Mesendoderm (in vitro differentiated cells): Measurements from ENCODE around the gene LY6G5B.

ENCODE experiments used
- DNase-seq: peaks from one replicate; pipeline ENCODE4 v3.0.0; 2013
- H2AK5ac ChIP-seq: 2 replicates; pipeline ENCODE4 v1.6.1; 2013; ENCODE audit warnings: low read length, inconsistent platforms
- H2BK120ac ChIP-seq: 2 replicates; pipeline ENCODE4 v1.6.1; 2013; ENCODE audit warnings: low read depth, mild to moderate bottlenecking, low read length, moderate library complexity, mixed read lengths
- H2BK15ac ChIP-seq: replicated peaks from 2 replicates; pipeline ENCODE4 v1.6.1; 2013; ENCODE audit warnings: low read depth, mild to moderate bottlenecking, moderate library complexity
- H2BK5ac ChIP-seq: 2 replicates; pipeline ENCODE4 v1.6.1; 2013; ENCODE audit warnings: low read length, inconsistent platforms
- H3K18ac ChIP-seq: 2 replicates; pipeline ENCODE4 v1.6.1; 2013; ENCODE audit warnings: mild to moderate bottlenecking, low read length, mixed read lengths
- H3K23ac ChIP-seq: one replicate; pipeline ENCODE4 v1.6.1; 2013; ENCODE audit warnings: low read length
- H3K27ac ChIP-seq: 2 replicates; pipeline ENCODE4 v1.5.1; 2013; ENCODE audit warnings: low read depth, mild to moderate bottlenecking, inconsistent platforms, low read length, moderate library complexity
- H3K27me3 ChIP-seq: 2 replicates; pipeline ENCODE4 v1.6.1; 2013; ENCODE audit warnings: low read length, control low read depth, mild to moderate bottlenecking, inconsistent platforms; ENCODE audit not compliant: insufficient read depth, poor library complexity
- H3K36me3 ChIP-seq: 2 replicates; pipeline ENCODE4 v1.6.1; 2013; ENCODE audit warnings: low read length, inconsistent platforms; ENCODE audit not compliant: control insufficient read depth, insufficient read depth
- H3K4ac ChIP-seq: one replicate; pipeline ENCODE4 v1.6.1; 2013; ENCODE audit warnings: low read depth, mild to moderate bottlenecking, low read length, moderate library complexity
- H3K4me1 ChIP-seq: 2 replicates; pipeline ENCODE4 v1.6.1; 2013; ENCODE audit warnings: low read depth, low read length, inconsistent platforms; ENCODE audit not compliant: control insufficient read depth
- H3K4me2 ChIP-seq: 2 replicates; pipeline ENCODE4 v1.6.1; 2013; ENCODE audit warnings: low read length
- H3K4me3 ChIP-seq: 2 replicates; pipeline ENCODE4 v1.5.1; 2013; ENCODE audit warnings: mild to moderate bottlenecking, low read length
- H3K56ac ChIP-seq: one replicate; pipeline ENCODE4 v1.6.1; 2013; ENCODE audit warnings: low read length
- H3K79me1 ChIP-seq: 2 replicates; pipeline ENCODE4 v1.6.1; 2013; ENCODE audit warnings: low read length, inconsistent platforms
- H3K79me2 ChIP-seq: 2 replicates; pipeline ENCODE4 v1.6.1; 2013; ENCODE audit warnings: mild to moderate bottlenecking, low read length; ENCODE audit not compliant: control insufficient read depth, insufficient read depth
- H3K9ac ChIP-seq: 2 replicates; pipeline ENCODE4 v1.6.1; 2013; ENCODE audit warnings: low read length, inconsistent platforms
- H4K5ac ChIP-seq: one replicate; pipeline ENCODE4 v1.6.1; 2013; ENCODE audit warnings: low read length
- H4K8ac ChIP-seq: one replicate; pipeline ENCODE4 v1.6.1; 2013; ENCODE audit warnings: low read depth, mild to moderate bottlenecking, control low read depth, low read length, moderate library complexity
- WGBS: extraction: QIAGEN DNeasy Blood & Tissue Kit; methylation state at CpG from one replicate; pipeline ENCODE4 v1.1.7; 2013; ENCODE audit warnings: low lambda C conversion rate, missing lambda C conversion rate; ENCODE audit not compliant: insufficient coverage; ENCODE audit errors: extremely low coverage; 5-methylcytosine and 5-hydroxymethylcytosine counted together

LY6G5B gene

DNA sequence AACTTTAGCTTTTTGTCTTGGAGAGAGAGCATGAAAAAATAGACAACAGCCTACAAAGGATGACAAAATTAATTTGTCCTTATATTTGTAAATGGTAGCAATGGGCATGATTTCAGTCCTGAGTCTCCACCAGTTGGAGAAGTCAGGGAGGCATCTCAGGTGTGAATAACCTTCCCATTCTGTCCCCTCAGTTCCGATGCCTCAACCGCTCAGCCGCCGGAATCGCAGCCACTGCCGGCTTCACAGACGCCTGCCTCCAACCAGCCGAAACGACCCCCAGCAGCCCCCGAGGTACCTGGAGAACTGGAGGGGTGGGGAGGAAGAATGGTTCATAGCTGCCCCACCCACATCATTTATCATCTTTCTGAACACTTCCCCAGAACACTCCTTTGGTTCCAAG is 45.7 kb upstream of the LY6G5B start:
- H3K79me2 ChIP-seq, result peaks cover 42% of the 10 kb centered on the region
- no peak overlapping the region for H2AK5ac ChIP-seq
- no peak overlapping the region for H3K9ac ChIP-seq
- H4K8ac ChIP-seq, result no peak overlapping the region
- H3K4me1 ChIP-seq, result no peaks in the 10 kb centered on the region
- no peak for DNase-seq
- no peak overlapping the region for H3K4ac ChIP-seq
- no peak overlapping the region for H2BK5ac ChIP-seq
- no CpG with 5 or more reads among the region's 10 CpGs for WGBS
- H3K4me2 ChIP-seq, result no peak overlapping the region
- H3K27ac ChIP-seq, result no peak overlapping the region
- no peak overlapping the region for H2BK15ac ChIP-seq
- H3K36me3 ChIP-seq, result peaks cover 33% of the 10 kb centered on the region
- H3K23ac ChIP-seq, result no peak overlapping the region
- H3K4me3 ChIP-seq, result no peak overlapping the region
- H3K56ac ChIP-seq, result no peak overlapping the region
- peaks cover 15% of the 10 kb centered on the region for H3K79me1 ChIP-seq
- no peak overlapping the region for H3K18ac ChIP-seq
- H4K5ac ChIP-seq, result no peak overlapping the region
- no peak overlapping the region for H2BK120ac ChIP-seq
- H3K27me3 ChIP-seq, result no peaks in the 10 kb centered on the region

DNA sequence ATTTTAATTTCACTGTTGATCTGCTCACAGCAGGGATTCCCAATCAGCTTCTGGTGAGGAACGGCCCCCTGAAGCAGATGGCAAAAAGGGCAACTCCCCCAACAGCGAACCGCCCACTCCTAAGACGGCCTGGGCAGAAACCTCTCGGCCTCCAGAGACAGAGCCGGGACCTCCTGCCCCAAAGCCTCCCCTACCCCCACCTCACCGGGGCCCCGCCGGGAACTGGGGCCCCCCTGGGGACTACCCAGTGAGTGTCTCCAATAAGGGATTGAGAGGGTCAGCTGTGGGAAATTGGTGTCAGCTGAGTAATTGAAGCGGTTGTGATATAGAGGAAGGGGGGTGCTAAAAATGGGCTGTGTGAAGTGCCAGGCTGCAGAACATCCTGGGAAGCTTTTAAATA is 42.8 kb upstream of the LY6G5B start:
- no CpG with 5 or more reads among the region's 10 CpGs for WGBS
- Histone ChIP-seq H3K4me2 (no peak overlapping the region), H3K56ac (no peak overlapping the region), H2BK120ac (no peak overlapping the region), H4K8ac (no peak overlapping the region), H4K5ac (no peak overlapping the region), H3K27me3 (no peaks in the 10 kb centered on the region), H3K79me1 (peaks cover 17% of the 10 kb centered on the region), H3K4ac (no peak overlapping the region), H3K27ac (no peak overlapping the region), H2BK15ac (no peak overlapping the region), H3K36me3 (peaks cover 43% of the 10 kb centered on the region), H3K9ac (no peak overlapping the region), H3K23ac (no peak overlapping the region), H2AK5ac (no peak overlapping the region), H3K18ac (no peak overlapping the region), H2BK5ac (no peak overlapping the region), H3K79me2 (peaks cover 33% of the 10 kb centered on the region), H3K4me1 (no peaks in the 10 kb centered on the region), H3K4me3 (no peak overlapping the region)
- no peak for DNase-seq

DNA sequence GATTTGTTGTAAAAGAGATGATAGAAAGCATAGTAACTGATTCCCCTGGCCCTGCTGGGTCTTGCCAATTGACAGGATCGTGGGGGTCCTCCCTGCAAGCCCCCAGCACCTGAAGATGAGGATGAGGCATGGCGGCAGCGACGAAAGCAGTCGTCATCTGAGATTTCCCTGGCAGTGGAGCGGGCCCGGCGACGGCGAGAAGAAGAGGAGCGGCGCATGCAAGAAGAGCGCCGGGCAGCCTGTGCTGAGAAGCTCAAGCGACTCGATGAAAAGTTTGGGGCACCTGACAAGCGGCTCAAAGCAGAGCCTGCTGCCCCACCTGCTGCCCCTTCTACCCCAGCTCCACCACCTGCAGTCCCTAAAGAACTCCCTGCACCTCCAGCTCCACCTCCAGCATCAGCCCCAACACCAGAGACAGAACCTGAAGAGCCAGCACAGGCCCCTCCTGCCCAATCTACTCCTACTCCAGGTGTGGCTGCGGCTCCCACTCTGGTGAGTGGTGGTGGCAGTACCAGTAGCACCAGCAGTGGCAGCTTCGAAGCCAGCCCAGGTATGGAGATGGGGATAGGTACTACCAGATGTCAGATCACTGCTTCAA is 42.0 kb upstream of the LY6G5B start:
- no CpG with 5 or more reads among the region's 19 CpGs for WGBS

DNA sequence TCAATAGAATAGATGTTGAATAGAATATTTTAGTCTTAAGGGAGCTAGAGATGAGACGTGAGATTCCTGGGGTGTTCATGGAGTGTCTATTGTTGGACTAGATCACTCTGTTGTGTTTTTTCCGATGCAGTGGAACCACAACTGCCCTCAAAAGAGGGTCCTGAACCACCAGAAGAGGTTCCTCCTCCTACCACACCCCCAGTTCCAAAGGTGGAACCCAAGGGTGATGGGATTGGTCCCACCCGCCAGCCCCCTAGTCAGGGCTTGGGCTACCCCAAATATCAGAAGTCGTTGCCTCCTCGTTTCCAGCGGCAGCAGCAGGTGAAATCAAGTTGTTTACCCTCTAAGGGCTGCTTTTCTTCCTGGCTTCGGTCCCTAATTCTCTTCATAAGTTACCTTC is 40.8 kb upstream of the LY6G5B start:
- H2BK5ac ChIP-seq, result no peak overlapping the region
- no peak overlapping the region for H3K27ac ChIP-seq
- H3K23ac ChIP-seq, result no peak overlapping the region
- H3K56ac ChIP-seq, result no peak overlapping the region
- DNase-seq, result no peak
- H2BK120ac ChIP-seq, result no peak overlapping the region
- no CpG with 5 or more reads among the region's 7 CpGs for WGBS
- H3K18ac ChIP-seq, result no peak overlapping the region
- H3K4me2 ChIP-seq, result no peak overlapping the region
- no peak overlapping the region for H4K8ac ChIP-seq
- H3K79me2 ChIP-seq, result peaks cover 13% of the 10 kb centered on the region
- no peak overlapping the region for H4K5ac ChIP-seq
- no peak overlapping the region for H3K4me3 ChIP-seq
- no peak overlapping the region for H3K9ac ChIP-seq
- no peak overlapping the region for H2AK5ac ChIP-seq
- H3K36me3 ChIP-seq, result peaks cover 56% of the 10 kb centered on the region
- H3K4me1 ChIP-seq, result no peaks in the 10 kb centered on the region
- H3K79me1 ChIP-seq, result peaks cover 18% of the 10 kb centered on the region
- no peaks in the 10 kb centered on the region for H3K27me3 ChIP-seq
- H3K4ac ChIP-seq, result no peak overlapping the region
- H2BK15ac ChIP-seq, result no peak overlapping the region

More for the DNA sequence above, 42.0 kb upstream of the LY6G5B start:
- Histone ChIP-seq H2BK120ac (no peak overlapping the region), H3K4me3 (no peak overlapping the region), H2BK15ac (no peak overlapping the region), H3K79me1 (peaks cover 22% of the 10 kb centered on the region), H3K18ac (no peak overlapping the region), H3K23ac (no peak overlapping the region), H4K8ac (no peak overlapping the region), H4K5ac (no peak overlapping the region), H3K79me2 (peaks cover 24% of the 10 kb centered on the region), H3K4me1 (no peaks in the 10 kb centered on the region), H3K4ac (no peak overlapping the region), H3K9ac (no peak overlapping the region), H3K56ac (no peak overlapping the region), H3K27me3 (no peaks in the 10 kb centered on the region), H3K27ac (no peak overlapping the region), H3K4me2 (no peak overlapping the region), H2AK5ac (no peak overlapping the region), H2BK5ac (no peak overlapping the region), H3K36me3 (peaks cover 51% of the 10 kb centered on the region)
- no peak for DNase-seq

DNA sequence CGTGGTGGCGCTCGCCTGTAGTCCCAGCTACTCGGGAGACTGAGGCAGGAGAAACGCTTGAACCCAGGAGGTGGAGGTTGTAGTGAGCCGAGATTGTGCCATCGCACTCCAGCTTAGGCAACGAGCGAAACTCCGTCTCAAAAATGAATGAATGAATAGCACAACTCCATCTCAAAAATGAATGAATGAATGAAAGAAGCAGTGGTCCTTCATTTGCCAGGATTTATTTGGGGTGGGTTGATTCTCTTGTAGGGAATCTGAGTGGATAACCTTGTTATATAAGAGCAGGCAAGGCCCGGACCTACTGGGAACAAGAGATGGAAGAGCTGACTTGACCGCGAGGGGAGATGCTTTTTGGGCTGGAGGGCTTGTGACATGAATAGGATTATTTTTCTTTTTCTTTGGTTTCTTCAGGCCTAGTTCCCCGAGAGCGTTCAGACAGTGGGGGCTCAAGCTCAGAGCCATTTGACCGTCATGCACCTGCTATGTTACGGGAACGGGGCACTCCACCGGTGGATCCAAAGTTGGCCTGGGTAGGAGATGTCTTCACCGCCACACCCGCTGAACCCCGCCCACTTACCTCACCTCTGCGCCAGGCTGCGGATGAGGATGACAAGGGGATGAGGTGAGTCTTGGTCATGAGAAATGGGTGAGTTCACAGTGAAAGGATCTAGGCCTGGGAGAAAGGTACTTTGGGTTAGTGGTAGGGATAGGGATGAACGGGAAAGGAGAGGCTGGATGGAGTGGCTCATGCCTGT is 39.4 kb upstream of the LY6G5B start:
- Histone ChIP-seq H3K18ac (no peak overlapping the region), H2BK120ac (no peak overlapping the region), H4K5ac (no peak overlapping the region), H3K4ac (no peak overlapping the region), H2BK15ac (no peak overlapping the region), H4K8ac (no peak overlapping the region), H3K4me3 (no peak overlapping the region), H3K79me1 (peaks cover 12% of the 10 kb centered on the region), H3K27me3 (no peaks in the 10 kb centered on the region), H2BK5ac (no peak overlapping the region), H3K79me2 (peaks cover 6% of the 10 kb centered on the region), H3K56ac (no peak overlapping the region), H3K36me3 (peaks cover 58% of the 10 kb centered on the region), H3K4me2 (no peak overlapping the region), H2AK5ac (no peak overlapping the region), H3K4me1 (no peaks in the 10 kb centered on the region), H3K23ac (no peak overlapping the region), H3K27ac (no peak overlapping the region), H3K9ac (no peak overlapping the region)
- no peak for DNase-seq
- WGBS, result no CpG with 5 or more reads among the region's 25 CpGs
